Colonic mucosa (tissue), 4 donors: ENCODE data around the gene CAMK1. TPM values are rescaled to one million over a fixed set of nuclear protein-coding genes. Genes with fewer than 3 reads are reported as not detected.

ENCODE experiments used
- DNase-seq: peaks from one replicate; pipeline ENCODE4 v3.0.0-alpha.2; 2020
- H3K27ac ChIP-seq: fragments of 200-600 bp; one replicate; pipeline ENCODE4 v1.8.0; 2021
- H3K27me3 ChIP-seq: fragments of 200-600 bp; one replicate; pipeline ENCODE4 v1.8.0; 2021
- H3K36me3 ChIP-seq: fragments of 200-600 bp; one replicate; pipeline ENCODE4 v1.8.0; 2021
- H3K4me1 ChIP-seq: fragments of 200-600 bp; one replicate; pipeline ENCODE4 v1.8.0; 2021; ENCODE audit warnings: mild to moderate bottlenecking
- H3K4me3 ChIP-seq: fragments of 200-600 bp; one replicate; pipeline ENCODE4 v1.8.0; 2021
- H3K9ac ChIP-seq, 2 donors: one replicate each; pipeline ENCODE4 v1.7.0; 2013; ENCODE audit warnings: control low read depth in 2 of 2, low read depth in 2 of 2, low read length in 2 of 2
- H3K9me3 ChIP-seq: fragments of 200-600 bp; one replicate; pipeline ENCODE4 v1.8.0; 2021
- intact Hi-C: fragments of 100-400 bp; cut with DNase I; formaldehyde crosslinking; loops from one replicate; pipeline ENCODE4 v1.14.1; 2022
- total RNA-seq, 2 donors: library from RNA; stranded (reverse); fragmentation: NEBNext Ultra II Directional in 1 of 2; extraction: Animal tissue kit (Norgen Biotek cat#: 25700) in 1 of 2; gene quantifications; one replicate each; pipeline ENCODE4 v1.2.1, GENCODE V29; 2021
- TF ChIP-seq, protein P1 (sequence below): fragments of 200-600 bp; IDR thresholded peaks from one replicate; pipeline ENCODE4 v1.8.0; 2022; ENCODE audit warnings: antibody characterized with exemption, mild to moderate bottlenecking
- donor health status: healthy.
- donor health status: DM: no; HTN: no; CAD: no.
- donor health status: DM: no; HTN: no; CAD: no.

The CAMK1 gene
- total RNA-seq, 2 donors from 2014 or later = 7.8 to 16.5 TPM

DNA sequence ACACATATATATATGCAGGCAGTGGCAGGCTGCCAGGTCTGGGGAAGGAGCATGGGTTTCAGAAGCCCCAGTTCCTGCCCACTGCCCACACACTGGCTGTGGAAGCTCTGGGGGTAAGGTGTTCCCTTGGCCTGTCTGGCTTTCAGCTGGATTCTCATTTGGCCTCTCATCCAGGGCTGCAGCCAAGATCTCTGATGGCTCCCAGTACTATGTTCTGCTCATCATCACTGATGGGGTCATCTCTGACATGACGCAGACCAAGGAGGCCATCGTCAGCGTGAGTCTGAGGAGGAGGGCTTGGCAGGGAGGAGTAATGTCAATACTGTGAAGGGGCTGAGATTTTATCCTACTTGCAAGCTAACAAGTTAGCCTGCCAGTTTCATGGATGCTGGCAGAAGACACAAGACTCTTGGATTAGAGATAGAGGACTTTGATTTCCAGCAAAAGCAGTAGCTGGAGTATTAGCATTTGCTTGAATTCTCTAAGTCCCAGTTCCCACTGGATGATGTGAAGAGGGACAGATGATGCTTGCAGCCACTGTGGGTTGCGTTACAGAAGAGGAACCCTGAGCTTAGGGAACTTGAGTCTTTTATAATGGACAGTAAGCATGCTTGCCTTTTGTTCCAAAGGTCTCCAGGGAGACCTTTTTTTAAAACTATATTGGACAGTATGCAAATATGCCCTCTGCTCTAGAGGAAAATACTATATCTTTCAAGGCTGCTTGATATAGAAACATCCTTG lies 43.8 kb downstream of the CAMK1 start:
- H3K36me3 ChIP-seq = no peaks in the 10 kb centered on the region
- intact Hi-C loops = no loop called here
- no peaks in the 10 kb centered on the region for H3K27me3 ChIP-seq
- peaks cover 4% of the 10 kb centered on the region for H3K4me1 ChIP-seq
- TF ChIP-seq, protein P1, sequence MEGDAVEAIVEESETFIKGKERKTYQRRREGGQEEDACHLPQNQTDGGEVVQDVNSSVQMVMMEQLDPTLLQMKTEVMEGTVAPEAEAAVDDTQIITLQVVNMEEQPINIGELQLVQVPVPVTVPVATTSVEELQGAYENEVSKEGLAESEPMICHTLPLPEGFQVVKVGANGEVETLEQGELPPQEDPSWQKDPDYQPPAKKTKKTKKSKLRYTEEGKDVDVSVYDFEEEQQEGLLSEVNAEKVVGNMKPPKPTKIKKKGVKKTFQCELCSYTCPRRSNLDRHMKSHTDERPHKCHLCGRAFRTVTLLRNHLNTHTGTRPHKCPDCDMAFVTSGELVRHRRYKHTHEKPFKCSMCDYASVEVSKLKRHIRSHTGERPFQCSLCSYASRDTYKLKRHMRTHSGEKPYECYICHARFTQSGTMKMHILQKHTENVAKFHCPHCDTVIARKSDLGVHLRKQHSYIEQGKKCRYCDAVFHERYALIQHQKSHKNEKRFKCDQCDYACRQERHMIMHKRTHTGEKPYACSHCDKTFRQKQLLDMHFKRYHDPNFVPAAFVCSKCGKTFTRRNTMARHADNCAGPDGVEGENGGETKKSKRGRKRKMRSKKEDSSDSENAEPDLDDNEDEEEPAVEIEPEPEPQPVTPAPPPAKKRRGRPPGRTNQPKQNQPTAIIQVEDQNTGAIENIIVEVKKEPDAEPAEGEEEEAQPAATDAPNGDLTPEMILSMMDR = no peak
- H3K4me3 ChIP-seq = no peak overlapping the region
- H3K9ac ChIP-seq = no peak overlapping the region
- H3K9me3 ChIP-seq = no peaks in the 10 kb centered on the region
- DNase-seq = no peak
- no peak overlapping the region for H3K27ac ChIP-seq

DNA sequence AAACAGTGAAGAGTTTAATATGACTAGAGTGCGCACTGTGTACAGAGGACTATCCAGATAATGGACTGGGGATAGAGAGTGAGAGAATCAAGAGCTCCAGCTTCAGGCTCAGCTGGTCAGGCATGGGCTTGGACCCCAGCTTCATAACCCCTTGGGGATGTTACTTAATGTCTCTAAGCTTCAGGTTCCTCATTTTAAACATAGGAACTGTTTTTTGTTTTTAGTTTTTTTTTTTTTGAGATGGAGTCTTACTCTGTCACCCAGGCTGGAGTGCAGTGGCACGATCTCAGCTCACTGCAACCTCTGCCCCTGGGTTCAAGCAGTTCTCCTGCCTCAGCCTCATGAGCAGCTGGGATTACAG lies 48.1 kb downstream of the CAMK1 start:
- intact Hi-C loops = no loop called here
- no peak overlapping the region for H3K27ac ChIP-seq
- no peaks in the 10 kb centered on the region for H3K36me3 ChIP-seq
- no peak for DNase-seq
- no peak overlapping the region for H3K4me3 ChIP-seq
- H3K27me3 ChIP-seq = no peaks in the 10 kb centered on the region
- no peak overlapping the region for H3K9ac ChIP-seq
- H3K9me3 ChIP-seq = no peaks in the 10 kb centered on the region
- TF ChIP-seq, protein P1 = no peak
- H3K4me1 ChIP-seq = no peaks in the 10 kb centered on the region

DNA sequence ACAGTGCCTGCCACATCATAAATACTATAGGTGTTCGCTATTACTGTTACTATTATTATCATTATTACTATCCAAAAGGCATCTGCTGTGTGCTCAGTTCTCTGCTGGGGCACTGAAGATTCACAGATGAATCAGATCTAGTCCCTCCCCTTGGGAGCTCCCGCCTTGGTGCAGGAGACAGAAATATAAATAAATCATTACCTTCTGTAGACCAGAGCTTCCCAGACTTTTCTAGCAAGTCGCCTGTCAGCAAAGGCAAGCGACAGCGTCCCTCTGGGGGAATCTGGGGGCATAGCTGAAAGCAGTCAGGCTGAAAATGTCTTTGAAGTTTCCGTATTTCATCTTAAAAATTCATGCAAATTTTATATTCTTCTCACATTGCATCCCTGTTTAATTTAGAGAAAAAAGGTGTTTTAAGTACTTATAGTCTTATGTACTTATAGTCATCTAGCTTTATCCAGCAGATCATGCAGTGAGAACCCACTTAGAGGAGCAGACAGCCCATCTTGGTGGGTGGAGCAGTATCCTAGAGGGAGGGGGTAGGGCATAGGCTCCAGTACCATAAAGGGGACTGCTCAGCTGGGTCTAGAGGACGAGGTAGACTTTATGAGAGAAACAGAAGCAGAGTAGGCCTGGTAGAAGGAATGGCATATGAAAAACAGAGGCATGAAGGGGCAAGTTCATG lies 48.6 kb downstream of the CAMK1 start:
- Histone ChIP-seq H3K27ac (no peak overlapping the region), H3K9ac (no peak overlapping the region), H3K4me3 (no peak overlapping the region), H3K27me3 (no peaks in the 10 kb centered on the region), H3K36me3 (no peaks in the 10 kb centered on the region), H3K4me1 (no peaks in the 10 kb centered on the region), H3K9me3 (no peaks in the 10 kb centered on the region)
- no peak for DNase-seq
- intact Hi-C loops = no loop called here
- TF ChIP-seq, protein P1 = no peak

DNA sequence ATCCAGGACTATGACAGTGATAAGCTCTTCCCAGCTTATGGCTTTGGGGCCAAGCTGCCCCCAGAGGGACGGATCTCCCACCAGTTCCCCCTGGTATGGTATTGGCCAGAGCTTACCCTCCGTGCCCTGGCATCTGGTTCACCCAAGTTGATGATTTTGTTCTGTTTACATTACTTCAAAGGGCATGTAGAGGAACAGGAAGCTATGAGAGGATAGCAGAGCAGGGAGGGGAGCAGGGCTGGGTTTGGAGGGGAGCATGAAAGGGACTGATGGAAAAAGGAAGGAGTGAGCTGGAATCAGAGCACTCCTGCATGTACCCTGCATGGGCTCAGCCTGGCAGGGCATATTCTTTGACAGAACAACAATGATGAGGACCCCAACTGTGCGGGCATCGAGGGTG lies 51.6 kb downstream of the CAMK1 start:
- intact Hi-C loops = no loop called here
- H3K9me3 ChIP-seq = no peaks in the 10 kb centered on the region
- H3K4me3 ChIP-seq = no peak overlapping the region
- no peaks in the 10 kb centered on the region for H3K4me1 ChIP-seq
- no peak overlapping the region for H3K9ac ChIP-seq
- TF ChIP-seq, protein P1 = no peak
- H3K27me3 ChIP-seq = no peaks in the 10 kb centered on the region
- no peak for DNase-seq
- no peak overlapping the region for H3K27ac ChIP-seq
- H3K36me3 ChIP-seq = no peaks in the 10 kb centered on the region

DNA sequence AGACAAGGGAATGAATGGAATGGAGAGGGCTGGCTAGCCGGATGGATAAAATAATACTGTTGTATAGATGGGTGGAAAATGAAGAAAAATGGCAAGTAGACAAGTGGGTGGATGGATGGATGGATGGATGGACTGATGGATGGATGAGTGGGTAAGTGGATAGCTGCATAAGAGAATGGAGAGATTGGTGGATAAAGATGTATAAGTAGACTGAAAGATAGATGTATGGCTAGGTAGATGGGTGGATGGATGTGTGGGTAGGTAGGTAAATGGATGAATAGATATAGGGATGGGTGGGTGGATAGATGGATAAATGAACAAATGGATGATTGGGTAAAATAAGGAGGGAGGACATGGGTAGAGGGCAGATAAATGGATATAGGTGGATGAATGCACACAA lies 52.2 kb downstream of the CAMK1 start:
- Histone ChIP-seq H3K4me3 (no peak overlapping the region), H3K9ac (no peak overlapping the region), H3K27ac (no peak overlapping the region), H3K27me3 (no peaks in the 10 kb centered on the region), H3K9me3 (no peaks in the 10 kb centered on the region), H3K36me3 (no peaks in the 10 kb centered on the region), H3K4me1 (no peaks in the 10 kb centered on the region)
- DNase-seq = no peak
- intact Hi-C loops = no loop called here
- TF ChIP-seq, protein P1 = no peak
